A673 (cell line): ENCODE results near the gene ASPG. TPM values are rescaled to one million over a fixed set of nuclear protein-coding genes. Genes with fewer than 3 reads are reported as not detected.

Experiments
- BruUV-seq: library from RNA; stranded (reverse); fragments of 400-500 nt; replicated peaks from 2 replicates; lab custom pipeline; 2021; lab: Mats Ljungman, UMichigan
- CTCF ChIA-PET: fragments of 300-600 bp; sonication (Branson Sonifier 250); formaldehyde crosslinking; loops from one replicate; lab custom pipeline; 2022; ENCODE audit warnings: antibody characterized with exemption; lab: Charles Lee
- POLR2A ChIA-PET: fragments of 300-600 bp; sonication (Branson Sonifier 250); formaldehyde crosslinking; loops from one replicate; lab custom pipeline; 2022; ENCODE audit warnings: antibody characterized with exemption; ENCODE audit not compliant: low non-redundant PET; lab: Charles Lee
- DNase-seq: peaks from one replicate; pipeline ENCODE4 v3.0.0-alpha.2; 2015; ENCODE audit warnings: low spot score
- H3K27ac ChIP-seq: fragments of 200-600 bp; sonication (generic); 2 replicates; pipeline ENCODE4 v1.5.1; 2016; ENCODE audit warnings: mixed run types, low read depth, mild to moderate bottlenecking, mixed read lengths, antibody characterized with exemption, low read length; ENCODE audit not compliant: poor library complexity, severe bottlenecking
- H3K27me3 ChIP-seq: fragments of 200-600 bp; sonication (generic); replicated peaks from 2 replicates; pipeline ENCODE4 v1.6.1; 2017; ENCODE audit warnings: mixed run types, low read depth, mild to moderate bottlenecking, mixed read lengths, antibody characterized with exemption, low read length; ENCODE audit not compliant: insufficient read depth, poor library complexity
- H3K36me3 ChIP-seq: fragments of 200-600 bp; sonication (generic); 2 replicates; pipeline ENCODE4 v1.6.1; 2016; ENCODE audit warnings: mixed run types, mild to moderate bottlenecking, mixed read lengths, antibody characterized with exemption, low read length; ENCODE audit not compliant: insufficient read depth, poor library complexity, severe bottlenecking
- H3K4me1 ChIP-seq: fragments of 200-600 bp; sonication (generic); 2 replicates; pipeline ENCODE4 v1.6.1; 2017; ENCODE audit warnings: mixed run types, mild to moderate bottlenecking, mixed read lengths, antibody characterized with exemption, low read length; ENCODE audit not compliant: insufficient read depth, poor library complexity, severe bottlenecking
- H3K4me3 ChIP-seq: fragments of 200-600 bp; sonication (generic); 2 replicates; pipeline ENCODE4 v1.5.1; 2016; ENCODE audit warnings: low read depth, mixed run types, mild to moderate bottlenecking, mixed read lengths, low read length; ENCODE audit not compliant: poor library complexity, severe bottlenecking
- H3K9me3 ChIP-seq: fragments of 200-600 bp; sonication (generic); 2 replicates; pipeline ENCODE4 v1.6.1; 2016; ENCODE audit warnings: mixed run types, low read depth, mild to moderate bottlenecking, mixed read lengths, antibody characterized with exemption, low read length; ENCODE audit not compliant: poor library complexity, severe bottlenecking
- CTCF ChIP-seq: fragments of 300-800, 200-600 bp; sonication (generic); conservative IDR thresholded peaks from 2 replicates; pipeline ENCODE4 v1.5.1; 2017; ENCODE audit warnings: low read depth, mild to moderate bottlenecking, antibody characterized with exemption, low read length, moderate library complexity, mixed read lengths
- EZH2 ChIP-seq: fragments of 200-600 bp; sonication (generic); IDR thresholded peaks from 2 replicates; pipeline ENCODE4 v1.6.1; 2017; ENCODE audit warnings: borderline replicate concordance, low read depth, mild to moderate bottlenecking, mixed read lengths, antibody characterized with exemption, low read length; ENCODE audit not compliant: poor library complexity, severe bottlenecking
- intact Hi-C: fragments of 100-400 bp; cut with micrococcal nuclease; formaldehyde crosslinking; loops from one replicate; pipeline ENCODE4 v1.10.0; 2022; ENCODE audit not compliant: unreplicated experiment
- total RNA-seq: library from RNA; stranded (reverse); gene quantifications from 2 replicates; pipeline ENCODE4 v1.2.3, GENCODE V29; 2021

Gene ASPG
- total RNA-seq, 1 experiment from 2014 or later, result not detected

- Histone ChIP-seq H3K27me3 (no peaks in the 10 kb centered on the region), H3K9me3 (no peaks in the 10 kb centered on the region), H3K27ac (no peak overlapping the region), H3K4me1 (peaks cover 8% of the 10 kb centered on the region), H3K36me3 (no peaks in the 10 kb centered on the region), H3K4me3 (no peak overlapping the region)
- ChIA-PET CTCF (no interaction called here), POLR2A (no interaction called here)
- no peak for DNase-seq
- TF ChIP-seq CTCF (no peak), EZH2 (no peak)
- no TSS peak for BruUV-seq
- intact Hi-C loops, result loop anchor here (5.0 kb wide), 1 partner anchor 549 kb away; no protein-coding TSS in a partner anchor
Observed at GRCh38 chr14:104092931-104093365, 7.4 kb downstream of the ASPG start.

GRCh38 chr14:104093366-104094055 lies 8.0 kb downstream of the ASPG start:
- POLR2A ChIA-PET, result no interaction called here

GRCh38 chr14:104094056-104094708 lies 8.7 kb downstream of the ASPG start:
- CTCF ChIA-PET, result interaction anchor here (0.5 to 0.6 kb wide), 2 partner anchors 15 to 475 kb away, joined by 6 to 7 read pairs; no protein-coding TSS in a partner anchor
- Histone ChIP-seq H3K36me3 (no peaks in the 10 kb centered on the region), H3K27me3 (no peaks in the 10 kb centered on the region), H3K4me3 (no peak overlapping the region), H3K27ac (no peak overlapping the region), H3K9me3 (no peaks in the 10 kb centered on the region), H3K4me1 (peaks cover 8% of the 10 kb centered on the region)
- no peak for DNase-seq
- intact Hi-C loops, result loop anchor here (5.0 kb wide), 1 partner anchor 548 kb away; no protein-coding TSS in a partner anchor
- POLR2A ChIA-PET, result no interaction called here
- TF ChIP-seq EZH2 (no peak), CTCF (no peak)
- BruUV-seq, result no TSS peak

More at GRCh38 chr14:104093366-104094055, 8.0 kb downstream of the ASPG start:
- TF ChIP-seq CTCF (no peak), EZH2 (no peak)
- peaks cover 8% of the 10 kb centered on the region for H3K4me1 ChIP-seq
- H3K36me3 ChIP-seq, result no peaks in the 10 kb centered on the region
- H3K27ac ChIP-seq, result no peak overlapping the region
- no TSS peak for BruUV-seq
- H3K9me3 ChIP-seq, result no peaks in the 10 kb centered on the region
- intact Hi-C loops, result loop anchor here (5.0 kb wide), 1 partner anchor 549 kb away; no protein-coding TSS in a partner anchor
- H3K27me3 ChIP-seq, result no peaks in the 10 kb centered on the region
- CTCF ChIA-PET, result no interaction called here
- H3K4me3 ChIP-seq, result no peak overlapping the region
- no peak for DNase-seq
